PC-9 (cell line): ENCODE results near the gene CYP2C18. TPM values are rescaled to one million over a fixed set of nuclear protein-coding genes. Genes with fewer than 3 reads are reported as not detected.

Experiments
- BruUV-seq: library from RNA; stranded (reverse); fragments of 400-500 nt; replicated peaks from 2 replicates; lab custom pipeline; 2021; lab: Mats Ljungman, UMichigan
- CTCF ChIA-PET: fragments of 300-600 bp; sonication (Branson Sonifier 250); formaldehyde crosslinking; loops from one replicate; lab custom pipeline; 2022; ENCODE audit warnings: antibody characterized with exemption; lab: Charles Lee
- POLR2A ChIA-PET: fragments of 300-600 bp; sonication (Branson Sonifier 250); formaldehyde crosslinking; loops from one replicate; lab custom pipeline; 2022; ENCODE audit warnings: antibody characterized with exemption; ENCODE audit not compliant: unreplicated experiment; lab: Charles Lee
- DNase-seq, 2 experiments: peaks; one replicate each; pipeline versions ENCODE4 v3.0.0 to v3.0.0-alpha.2; 2015 to 2022; ENCODE audit warnings: mixed read lengths in 1 of 2
- H2AFZ ChIP-seq: fragments of 200-600 bp; sonication (generic); 2 replicates; pipeline ENCODE4 v1.8.1; 2017; ENCODE audit warnings: antibody characterized with exemption
- H3F3A ChIP-seq: fragments of 200-600 bp; sonication (generic); 2 replicates; pipeline ENCODE4 v1.8.1; 2017; ENCODE audit warnings: antibody characterized with exemption, mild to moderate bottlenecking, low read depth; ENCODE audit not compliant: insufficient read depth
- H3K27ac ChIP-seq: fragments of 200-600 bp; sonication (generic); 2 replicates; pipeline ENCODE4 v1.6.1; 2016; ENCODE audit warnings: mixed run types
- H3K27me3 ChIP-seq: fragments of 200-600 bp; sonication (generic); 2 replicates; pipeline ENCODE4 v1.6.1; 2016; ENCODE audit warnings: low read depth, mixed run types; ENCODE audit not compliant: insufficient read depth
- H3K36me3 ChIP-seq: fragments of 200-600 bp; sonication (generic); 2 replicates; pipeline ENCODE4 v1.6.1; 2016; ENCODE audit warnings: low read depth, mixed run types
- H3K4me1 ChIP-seq: fragments of 200-600 bp; sonication (generic); replicated peaks from 2 replicates; pipeline ENCODE4 v1.6.1; 2016; ENCODE audit warnings: mixed run types; ENCODE audit not compliant: insufficient read depth
- H3K4me2 ChIP-seq: fragments of 200-600 bp; sonication (generic); 2 replicates; pipeline ENCODE4 v1.6.1; 2017; ENCODE audit warnings: mixed run types
- H3K4me3 ChIP-seq: fragments of 200-600 bp; sonication (generic); 2 replicates; pipeline ENCODE4 v1.6.1; 2016; ENCODE audit warnings: mixed run types
- H3K79me2 ChIP-seq: fragments of 200-600 bp; sonication (generic); 2 replicates; pipeline ENCODE4 v1.6.1; 2017; ENCODE audit warnings: low read depth, mixed run types
- H3K9me2 ChIP-seq: fragments of 200-600 bp; sonication (generic); 2 replicates; pipeline ENCODE4 v1.8.1; 2017; ENCODE audit warnings: mild to moderate bottlenecking; ENCODE audit not compliant: insufficient read depth
- H3K9me3 ChIP-seq: fragments of 200-600 bp; sonication (generic); 2 replicates; pipeline ENCODE4 v1.8.1; 2016; ENCODE audit warnings: low read depth; ENCODE audit not compliant: insufficient read depth
- H4K20me1 ChIP-seq: fragments of 200-600 bp; sonication (generic); 2 replicates; pipeline ENCODE4 v1.8.1; 2017; ENCODE audit not compliant: insufficient read depth
- CTCF ChIP-seq: fragments of 200-600 bp; sonication (generic); conservative IDR thresholded peaks from 2 replicates; pipeline ENCODE4 v1.6.1; 2017; ENCODE audit warnings: mixed run types, antibody characterized with exemption, mild to moderate bottlenecking, moderate library complexity
- EZH2 ChIP-seq: fragments of 200-600 bp; sonication (generic); IDR thresholded peaks from 2 replicates; pipeline ENCODE4 v1.8.0; 2017; ENCODE audit warnings: antibody characterized with exemption, low read depth
- intact Hi-C: fragments of 100-400 bp; cut with micrococcal nuclease; formaldehyde crosslinking; loops from one replicate; pipeline ENCODE4 v1.10.0; 2022; ENCODE audit not compliant: unreplicated experiment
- total RNA-seq: library from RNA; stranded (reverse); gene quantifications from 2 replicates; pipeline ENCODE4 v1.2.3, GENCODE V29; 2021

Gene CYP2C18
- total RNA-seq, 1 experiment from 2014 or later = not detected

DNA sequence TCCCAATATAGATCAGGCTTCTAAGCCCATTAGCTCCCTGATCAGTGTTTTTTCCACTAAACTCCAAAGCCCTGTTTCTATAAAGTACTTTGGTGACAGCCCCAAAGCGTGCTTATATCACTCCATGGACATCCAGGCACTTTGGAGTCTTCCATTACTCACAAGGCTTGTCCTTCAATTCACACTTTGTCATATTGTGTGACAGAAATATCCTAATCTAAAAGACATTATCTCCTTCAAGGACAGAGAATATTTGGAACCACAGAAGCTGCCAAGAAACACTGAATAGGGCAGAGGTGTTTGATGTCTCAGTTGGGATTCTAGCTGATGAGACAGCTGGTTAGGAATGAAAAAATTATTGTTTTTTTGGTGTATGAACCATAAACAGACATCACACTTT lies 97.3 kb downstream of the CYP2C18 start:
- H3K9me2 ChIP-seq = no peaks in the 10 kb centered on the region
- intact Hi-C loops = no loop called here
- BruUV-seq = no TSS peak

DNA sequence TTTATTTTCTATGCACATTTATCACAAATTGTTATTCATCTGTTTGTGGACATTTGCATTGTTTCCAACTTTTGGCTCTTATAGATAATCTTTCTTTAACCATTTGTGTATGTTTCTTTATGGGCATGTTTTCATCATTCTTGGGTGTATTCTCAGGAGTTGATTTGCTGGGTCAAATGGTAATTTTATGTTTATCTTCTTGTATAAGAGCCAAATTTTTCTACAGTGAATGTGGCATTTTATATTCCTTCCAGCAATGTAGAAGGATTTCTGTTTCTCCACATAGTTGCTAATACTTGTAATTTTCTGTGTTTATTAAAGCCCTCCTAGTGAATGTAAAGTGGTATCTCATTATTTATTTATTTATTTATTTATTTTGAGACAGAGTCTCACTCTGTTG lies 100.7 kb downstream of the CYP2C18 start:
- Histone ChIP-seq H3K4me1 (no peaks in the 10 kb centered on the region), H3K4me2 (no peak overlapping the region), H3K9me2 (no peaks in the 10 kb centered on the region), H3K4me3 (no peak overlapping the region), H3K27me3 (no peaks in the 10 kb centered on the region), H3K27ac (no peak overlapping the region), H3K79me2 (no peaks in the 10 kb centered on the region), H3F3A (no peaks in the 10 kb centered on the region), H2AFZ (no peak overlapping the region), H3K36me3 (no peaks in the 10 kb centered on the region), H3K9me3 (no peaks in the 10 kb centered on the region), H4K20me1 (no peaks in the 10 kb centered on the region)
- POLR2A ChIA-PET = no interaction called here
- DNase-seq = no peak
- intact Hi-C loops = no loop called here
- no peak for TF ChIP-seq CTCF
- TF ChIP-seq EZH2 = no peak
- no TSS peak for BruUV-seq
- CTCF ChIA-PET = no interaction called here

More for the DNA sequence above, 97.3 kb downstream of the CYP2C18 start:
- no peaks in the 10 kb centered on the region for H3K9me3 ChIP-seq
- TF ChIP-seq EZH2 (no peak), CTCF (no peak)
- no peak for DNase-seq
- H3K27me3 ChIP-seq = no peaks in the 10 kb centered on the region
- H3K36me3 ChIP-seq = no peaks in the 10 kb centered on the region
- no peak overlapping the region for H3K4me2 ChIP-seq
- no peaks in the 10 kb centered on the region for H3F3A ChIP-seq
- no peaks in the 10 kb centered on the region for H3K79me2 ChIP-seq
- no peak overlapping the region for H3K27ac ChIP-seq
- no peaks in the 10 kb centered on the region for H3K4me1 ChIP-seq
- H2AFZ ChIP-seq = no peak overlapping the region
- CTCF ChIA-PET = no interaction called here
- no peak overlapping the region for H3K4me3 ChIP-seq
- no peaks in the 10 kb centered on the region for H4K20me1 ChIP-seq
- POLR2A ChIA-PET = no interaction called here

DNA sequence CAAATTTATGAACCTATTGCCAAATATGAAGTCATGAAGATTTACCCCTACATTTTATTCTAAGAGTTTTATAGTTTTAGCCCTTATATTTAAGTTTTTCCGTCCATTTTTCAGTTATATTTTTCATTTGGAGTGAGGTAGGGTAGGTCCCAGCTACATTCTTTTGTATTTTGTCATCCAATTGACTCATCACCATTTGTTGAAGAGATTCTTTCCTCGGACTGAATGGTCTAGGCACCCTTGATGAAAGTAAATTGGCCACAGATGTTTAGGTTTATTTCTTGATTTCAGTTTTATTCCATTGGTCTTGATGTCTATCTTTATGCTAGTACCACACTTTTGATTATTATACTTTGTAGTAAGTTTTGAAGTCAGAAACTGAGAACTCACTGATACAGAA lies 101.7 kb downstream of the CYP2C18 start:
- no peaks in the 10 kb centered on the region for H3K36me3 ChIP-seq
- H3F3A ChIP-seq = no peaks in the 10 kb centered on the region
- no peak overlapping the region for H2AFZ ChIP-seq
- no peak for DNase-seq
- intact Hi-C loops = no loop called here
- ChIA-PET CTCF (no interaction called here), POLR2A (no interaction called here)
- H3K4me2 ChIP-seq = no peak overlapping the region
- H3K27ac ChIP-seq = no peak overlapping the region
- TF ChIP-seq CTCF (no peak), EZH2 (no peak)
- H4K20me1 ChIP-seq = no peaks in the 10 kb centered on the region
- no peaks in the 10 kb centered on the region for H3K9me2 ChIP-seq
- no peaks in the 10 kb centered on the region for H3K79me2 ChIP-seq
- H3K27me3 ChIP-seq = no peaks in the 10 kb centered on the region
- no peaks in the 10 kb centered on the region for H3K4me1 ChIP-seq
- H3K4me3 ChIP-seq = no peak overlapping the region
- no peaks in the 10 kb centered on the region for H3K9me3 ChIP-seq
- BruUV-seq = no TSS peak

Other genes with a start within 250 kb of the CYP2C18 start
- 50.8 and 64.4 TPM in 2 replicates for gene HELLS, start 137.9 kb upstream of the CYP2C18 start, total RNA-seq
- gene CYP2C19, start 79.0 kb downstream of the CYP2C18 start, total RNA-seq = not detected in 2 replicates